MM.1S (cell line): ENCODE results near the gene CCDC43.

Source experiments
- CTCF ChIP-seq: fragments of 300-600 bp; sonication (generic); IDR thresholded peaks from 2 replicates; pipeline ENCODE4 v1.5.1; 2016; ENCODE audit warnings: antibody characterized with exemption, low read length, mixed read lengths
- EZH2 ChIP-seq: fragments of 300-600 bp; sonication (generic); optimal IDR thresholded peaks from 2 replicates; pipeline ENCODE3; 2017; ENCODE audit warnings: low read depth, mild to moderate bottlenecking, antibody characterized with exemption, low read length, mixed read lengths

DNA sequence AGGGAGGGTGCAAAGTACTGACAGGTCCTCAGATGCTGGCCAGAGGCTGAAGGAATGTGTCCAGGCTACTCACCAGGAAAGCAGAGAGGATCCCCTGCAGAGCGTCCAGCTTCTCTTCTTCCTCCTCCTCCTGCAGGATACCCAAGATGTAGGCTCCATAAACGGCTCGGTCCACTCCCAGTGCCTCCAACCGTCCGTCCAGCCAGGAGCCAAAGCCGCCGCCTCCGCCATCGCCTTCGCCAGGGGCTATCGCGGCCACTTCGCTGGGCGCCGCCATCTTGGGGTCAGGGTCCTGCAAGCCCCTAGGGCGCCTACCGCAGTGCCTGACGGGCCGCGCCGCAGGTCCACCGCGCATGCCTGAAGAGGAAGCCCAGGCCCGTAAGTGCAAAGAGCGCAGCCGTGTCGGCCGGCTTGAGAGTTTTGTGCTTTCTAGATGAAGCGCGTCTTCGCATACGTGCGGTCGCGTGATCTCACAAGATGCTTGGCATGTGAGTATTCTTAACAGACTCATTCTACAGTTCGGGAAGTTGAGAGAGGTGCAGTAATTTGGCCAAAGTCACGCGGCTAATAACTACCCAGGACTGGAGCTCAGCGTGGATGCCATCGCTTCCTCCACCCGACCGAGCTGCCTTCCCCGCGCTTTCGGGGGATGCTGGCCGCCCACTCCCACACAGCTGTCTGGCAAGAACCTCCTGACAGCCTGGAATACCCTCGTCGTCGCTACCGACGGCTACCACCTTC lies at the start of gene CCDC43:
- TF ChIP-seq CTCF, result no peak
- TF ChIP-seq EZH2, result no peak
